ENCODE results near the gene CASZ1. TPM values are rescaled to one million over a fixed set of nuclear protein-coding genes. Genes with fewer than 3 reads are reported as not detected.

CASZ1 gene
- total and polyA plus RNA-seq, 3 donors from 2014 or later = 9.4 to 12.3 (median 10.3) TPM

DNA sequence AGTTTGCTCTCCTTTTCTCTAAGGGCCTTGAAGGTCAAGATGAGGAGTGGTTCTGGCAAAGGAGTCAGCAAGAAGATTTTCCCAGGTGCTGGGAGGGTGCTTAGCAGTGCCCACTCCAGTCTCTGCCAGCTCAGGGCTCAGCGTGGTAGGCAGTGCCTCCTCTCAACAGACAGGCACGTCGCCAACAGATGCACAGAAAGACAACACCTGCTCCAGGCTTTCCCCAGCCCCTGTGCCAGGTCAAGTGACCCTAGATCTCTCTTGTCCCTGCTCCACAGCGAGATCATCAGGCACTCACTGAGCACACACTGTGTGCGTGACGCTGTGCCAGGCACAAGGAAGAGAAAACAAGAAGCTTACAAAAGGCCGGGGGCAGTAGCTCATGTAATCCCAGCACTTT, 86.0 kb downstream of the CASZ1 start:
- no peaks in the 10 kb centered on the region for H3K36me3 ChIP-seq (ENCODE audit: low read depth, missing control alignments)
- H3K27me3 ChIP-seq = no peaks in the 10 kb centered on the region
- intact Hi-C loops (cut with DNase I; ENCODE audit: low total_unique reads) = no loop called here
- no peak for TF ChIP-seq POLR2A (IDR thresholded peaks at IDR 0.05)
- TF ChIP-seq, protein P1, sequence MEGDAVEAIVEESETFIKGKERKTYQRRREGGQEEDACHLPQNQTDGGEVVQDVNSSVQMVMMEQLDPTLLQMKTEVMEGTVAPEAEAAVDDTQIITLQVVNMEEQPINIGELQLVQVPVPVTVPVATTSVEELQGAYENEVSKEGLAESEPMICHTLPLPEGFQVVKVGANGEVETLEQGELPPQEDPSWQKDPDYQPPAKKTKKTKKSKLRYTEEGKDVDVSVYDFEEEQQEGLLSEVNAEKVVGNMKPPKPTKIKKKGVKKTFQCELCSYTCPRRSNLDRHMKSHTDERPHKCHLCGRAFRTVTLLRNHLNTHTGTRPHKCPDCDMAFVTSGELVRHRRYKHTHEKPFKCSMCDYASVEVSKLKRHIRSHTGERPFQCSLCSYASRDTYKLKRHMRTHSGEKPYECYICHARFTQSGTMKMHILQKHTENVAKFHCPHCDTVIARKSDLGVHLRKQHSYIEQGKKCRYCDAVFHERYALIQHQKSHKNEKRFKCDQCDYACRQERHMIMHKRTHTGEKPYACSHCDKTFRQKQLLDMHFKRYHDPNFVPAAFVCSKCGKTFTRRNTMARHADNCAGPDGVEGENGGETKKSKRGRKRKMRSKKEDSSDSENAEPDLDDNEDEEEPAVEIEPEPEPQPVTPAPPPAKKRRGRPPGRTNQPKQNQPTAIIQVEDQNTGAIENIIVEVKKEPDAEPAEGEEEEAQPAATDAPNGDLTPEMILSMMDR (IDR thresholded peaks at IDR 0.05) = no peak
- no peak for DNase-seq
- H3K4me3 ChIP-seq = no peak overlapping the region
- 93% methylated on average over 4 to 7 of the region's 7 CpGs for WGBS, 2 donors
- H3K4me1 ChIP-seq = no peaks in the 10 kb centered on the region
- no peaks in the 10 kb centered on the region for H3K9me3 ChIP-seq
- no peak overlapping the region for H3K27ac ChIP-seq

DNA sequence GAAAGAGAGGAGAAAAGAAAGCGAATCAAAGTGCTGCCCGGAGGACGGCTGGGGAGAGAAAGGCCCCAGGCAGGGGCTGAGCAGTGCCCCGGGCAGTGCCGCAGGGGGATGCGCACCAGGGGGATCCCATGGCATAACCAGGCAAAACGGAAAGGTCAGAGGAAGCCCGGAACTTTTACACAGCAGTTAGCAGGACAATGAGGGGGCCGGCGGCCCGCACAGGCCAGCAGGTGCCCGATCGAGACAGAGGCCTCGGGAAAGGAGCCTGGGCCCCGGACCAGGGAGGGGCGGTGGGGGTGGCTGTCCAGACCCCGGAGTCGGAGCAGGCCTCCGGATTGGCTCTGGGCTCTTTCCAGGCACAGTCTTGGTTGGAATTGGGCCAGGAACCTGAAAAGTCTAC, 86.8 kb downstream of the CASZ1 start:
- no peak for TF ChIP-seq POLR2A (IDR thresholded peaks at IDR 0.05)
- TF ChIP-seq, protein P1 (IDR thresholded peaks at IDR 0.05) = no peak
- Histone ChIP-seq H3K36me3 (ENCODE audit: low read depth, missing control alignments) (no peaks in the 10 kb centered on the region), H3K9me3 (no peaks in the 10 kb centered on the region), H3K4me3 (no peak overlapping the region), H3K4me1 (no peaks in the 10 kb centered on the region), H3K27ac (no peak overlapping the region), H3K27me3 (no peaks in the 10 kb centered on the region)
- intact Hi-C loops (cut with DNase I; ENCODE audit: low total_unique reads) = no loop called here
- WGBS, 2 donors = 83 to 88% methylated on average over 18 to 19 of the region's 19 CpGs
- DNase-seq = no peak

DNA sequence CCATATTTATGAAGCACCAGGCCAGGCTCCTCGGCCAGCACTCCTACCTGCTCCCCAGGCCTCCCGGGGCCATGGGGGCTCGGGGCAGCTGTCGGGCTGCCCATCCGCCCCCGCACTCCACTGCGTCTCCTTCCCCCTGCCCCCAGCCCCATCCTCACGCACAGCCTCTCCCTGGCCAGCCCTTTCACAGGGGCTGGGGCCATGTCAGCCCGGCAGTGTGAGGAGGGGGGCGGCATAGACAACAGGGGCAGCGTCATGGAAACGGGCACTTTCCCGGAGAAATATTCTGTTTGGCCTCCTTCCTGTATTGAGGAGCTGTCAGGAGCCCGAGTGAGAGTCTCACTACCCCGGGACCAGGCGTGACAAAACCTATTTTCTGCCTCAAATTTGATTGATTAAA, 87.3 kb downstream of the CASZ1 start:
- Histone ChIP-seq H3K27me3 (no peaks in the 10 kb centered on the region), H3K9me3 (no peaks in the 10 kb centered on the region), H3K27ac (no peak overlapping the region), H3K36me3 (ENCODE audit: low read depth, missing control alignments) (no peaks in the 10 kb centered on the region), H3K4me1 (no peaks in the 10 kb centered on the region), H3K4me3 (no peak overlapping the region)
- TF ChIP-seq POLR2A (IDR thresholded peaks at IDR 0.05) = no peak
- TF ChIP-seq, protein P1 (IDR thresholded peaks at IDR 0.05) = no peak
- DNase-seq = no peak
- intact Hi-C loops (cut with DNase I; ENCODE audit: low total_unique reads) = no loop called here
- 75 to 76% methylated on average over 9 to 16 of the region's 16 CpGs for WGBS, 2 donors

DNA sequence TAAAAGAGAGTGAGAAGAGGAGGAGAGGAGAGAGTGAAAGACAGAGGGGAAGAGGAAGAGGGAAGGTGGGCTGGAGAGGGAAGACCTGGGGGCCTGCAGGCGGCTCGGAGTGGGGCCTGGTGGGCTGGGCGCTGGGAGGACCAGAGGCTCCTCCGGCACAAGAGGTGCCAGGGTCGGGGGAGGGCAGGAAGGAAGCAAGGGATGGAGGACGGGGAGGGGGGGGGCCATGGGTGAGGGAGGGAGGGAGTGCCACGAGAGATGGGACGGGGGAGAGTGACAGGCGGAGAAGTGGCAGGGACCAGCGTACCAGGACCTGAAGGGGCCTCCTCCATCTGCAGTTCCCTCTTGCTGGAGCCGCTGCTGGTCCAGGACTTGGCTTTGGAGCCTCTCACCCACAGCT, 87.7 kb downstream of the CASZ1 start:
- Histone ChIP-seq H3K9me3 (no peaks in the 10 kb centered on the region), H3K27ac (no peak overlapping the region), H3K36me3 (ENCODE audit: low read depth, missing control alignments) (no peaks in the 10 kb centered on the region), H3K27me3 (no peaks in the 10 kb centered on the region), H3K4me3 (no peak overlapping the region), H3K4me1 (no peaks in the 10 kb centered on the region)
- intact Hi-C loops (cut with DNase I; ENCODE audit: low total_unique reads) = no loop called here
- DNase-seq = no peak
- TF ChIP-seq POLR2A (IDR thresholded peaks at IDR 0.05) = no peak
- TF ChIP-seq, protein P1 (IDR thresholded peaks at IDR 0.05) = no peak
- 67 to 74% methylated on average over 10 to 11 of the region's 11 CpGs for WGBS, 2 donors

DNA sequence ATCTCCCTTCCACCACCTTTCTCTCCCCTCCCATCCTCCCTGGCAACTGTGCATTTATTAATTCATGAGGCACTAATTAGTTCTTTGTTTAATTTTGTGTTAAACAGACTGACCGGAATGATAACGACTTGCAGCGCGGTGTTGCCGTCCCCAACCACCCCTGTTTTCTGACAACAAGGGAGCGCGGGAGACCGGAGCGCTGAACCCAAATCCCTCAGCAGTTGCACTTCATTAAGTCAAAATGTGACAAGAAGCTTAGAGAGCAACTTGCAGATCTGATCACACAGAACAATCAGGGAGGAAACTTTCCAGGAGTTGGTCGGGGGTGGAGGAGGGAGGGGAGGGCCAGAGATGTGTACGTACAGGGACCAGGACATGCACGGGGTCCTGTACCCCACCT, 89.2 kb downstream of the CASZ1 start:
- Histone ChIP-seq H3K4me1 (no peaks in the 10 kb centered on the region), H3K27me3 (no peaks in the 10 kb centered on the region), H3K27ac (no peak overlapping the region), H3K9me3 (no peaks in the 10 kb centered on the region), H3K4me3 (no peak overlapping the region), H3K36me3 (ENCODE audit: low read depth, missing control alignments) (no peaks in the 10 kb centered on the region)
- intact Hi-C loops (cut with DNase I; ENCODE audit: low total_unique reads) = no loop called here
- no peak for TF ChIP-seq POLR2A (IDR thresholded peaks at IDR 0.05)
- TF ChIP-seq, protein P1 (IDR thresholded peaks at IDR 0.05) = no peak
- DNase-seq = no peak
- WGBS, 2 donors = 84 to 94% methylated on average over 12 of the region's 12 CpGs

Measured in testis (tissue), 3 donors.